Liver (tissue), 9 donors: ENCODE measurements around the gene RCBTB1. TPM values are rescaled to one million over a fixed set of nuclear protein-coding genes. Genes with fewer than 3 reads are reported as not detected.

Source experiments
- DNase-seq: peaks from one replicate; pipeline ENCODE4 v3.0.0-alpha.2; 2017; ENCODE audit warnings: low spot score
- H3K27ac ChIP-seq, 2 donors: one replicate each; pipeline ENCODE4 v1.7.0; 2013; ENCODE audit warnings: inconsistent platforms in 2 of 2, low read length in 2 of 2, control low read depth in 1 of 2, low read depth in 1 of 2, mild to moderate bottlenecking in 1 of 2
- H3K27me3 ChIP-seq, 4 donors: one replicate each; pipeline versions ENCODE4 v1.6.1 to v1.7.0; 2013; ENCODE audit warnings: low read length in 3 of 4, inconsistent platforms in 1 of 4, mild to moderate bottlenecking in 1 of 4, moderate library complexity in 1 of 4; ENCODE audit not compliant: control insufficient read depth in 4 of 4, insufficient read depth in 4 of 4
- H3K36me3 ChIP-seq, 4 donors: one replicate each; pipeline versions ENCODE4 v1.6.1 to v1.7.0; 2013; ENCODE audit warnings: low read length in 3 of 4, mild to moderate bottlenecking in 3 of 4, low read depth in 1 of 4, moderate library complexity in 1 of 4; ENCODE audit not compliant: control insufficient read depth in 4 of 4, insufficient read depth in 3 of 4
- H3K4me1 ChIP-seq, 4 donors: one replicate each; pipeline versions ENCODE4 v1.6.1 to v1.7.0; 2013; ENCODE audit warnings: low read length in 3 of 4, mild to moderate bottlenecking in 3 of 4, moderate library complexity in 1 of 4; ENCODE audit not compliant: control insufficient read depth in 4 of 4, insufficient read depth in 4 of 4
- H3K4me3 ChIP-seq, 3 donors: one replicate each; pipeline versions ENCODE4 v1.6.1 to v1.7.0; 2013; ENCODE audit warnings: low read length in 3 of 3, control low read depth in 1 of 3, low read depth in 1 of 3, mild to moderate bottlenecking in 1 of 3
- H3K9ac ChIP-seq, 2 donors: one replicate each; pipeline ENCODE4 v1.7.0; 2013; ENCODE audit warnings: low read length in 2 of 2, mild to moderate bottlenecking in 2 of 2, moderate library complexity in 2 of 2, control low read depth in 1 of 2, low read depth in 1 of 2
- H3K9me3 ChIP-seq, 4 donors: one replicate each; pipeline versions ENCODE4 v1.6.1 to v1.7.0; 2013; ENCODE audit warnings: low read length in 3 of 4; ENCODE audit not compliant: control insufficient read depth in 4 of 4
- ATF3 ChIP-seq: IDR thresholded peaks from 2 replicates; pipeline ENCODE4 v1.6.1; 2016; ENCODE audit warnings: antibody characterized with exemption
- CTCF ChIP-seq: fragments of 150-350 bp; IDR thresholded peaks from 2 replicates; pipeline ENCODE4 v1.5.1; 2017; ENCODE audit warnings: improper control_type of control experiment, low read depth, low read length; ENCODE audit not compliant: missing input control
- EGR1 ChIP-seq, 2 donors: IDR thresholded peaks; 2 replicates each; pipeline ENCODE4 v1.6.1; 2016 to 2018; ENCODE audit warnings: antibody characterized with exemption in 2 of 2, low read depth in 2 of 2
- FOXA1 ChIP-seq: IDR thresholded peaks from 2 replicates; pipeline ENCODE4 v1.6.1; 2016; ENCODE audit warnings: antibody characterized with exemption
- FOXA2 ChIP-seq: IDR thresholded peaks from 2 replicates; pipeline ENCODE4 v1.6.1; 2016; ENCODE audit warnings: antibody characterized with exemption
- GABPA ChIP-seq, 2 donors: IDR thresholded peaks in 1 of 2; conservative IDR thresholded peaks in 1 of 2; 2 replicates each; pipeline ENCODE4 v1.6.1; 2016; ENCODE audit warnings: antibody characterized with exemption in 2 of 2, mild to moderate bottlenecking in 1 of 2, moderate library complexity in 1 of 2
- HNF4A ChIP-seq, 2 donors: conservative IDR thresholded peaks; 2 replicates each; pipeline ENCODE4 v1.6.1; 2016; ENCODE audit warnings: antibody characterized with exemption in 2 of 2, mild to moderate bottlenecking in 2 of 2
- HNF4G ChIP-seq: IDR thresholded peaks from 2 replicates; pipeline ENCODE4 v1.6.1; 2016; ENCODE audit warnings: antibody characterized with exemption
- JUND ChIP-seq, 2 donors: IDR thresholded peaks; 2 replicates each; pipeline ENCODE4 v1.6.1; 2016; ENCODE audit warnings: antibody characterized with exemption in 2 of 2
- MAX ChIP-seq: IDR thresholded peaks from 2 replicates; pipeline ENCODE4 v1.6.1; 2016; ENCODE audit warnings: antibody characterized with exemption
- RAD21 ChIP-seq, 2 donors: IDR thresholded peaks; 2 replicates each; pipeline ENCODE4 v1.6.1; 2016; ENCODE audit warnings: antibody characterized with exemption in 2 of 2, mild to moderate bottlenecking in 2 of 2
- RXRA ChIP-seq, 2 donors: IDR thresholded peaks; 2 replicates each; pipeline ENCODE4 v1.6.1; 2017 to 2018; ENCODE audit warnings: antibody characterized with exemption in 2 of 2, mild to moderate bottlenecking in 1 of 2
- TAF1 ChIP-seq: conservative IDR thresholded peaks from 2 replicates; pipeline ENCODE4 v1.6.1; 2016; ENCODE audit warnings: antibody characterized with exemption, mild to moderate bottlenecking
- ZBTB33 ChIP-seq: IDR thresholded peaks from 2 replicates; pipeline ENCODE4 v1.6.1; 2016; ENCODE audit warnings: antibody characterized with exemption
- WGBS: extraction: QIAGEN DNeasy Blood & Tissue Kit; methylation state at CpG from one replicate; pipeline ENCODE4 v1.1.7; 2013; 5-methylcytosine and 5-hydroxymethylcytosine counted together
- polyA plus RNA-seq, 2 donors: library from polyadenylated mRNA; stranded (reverse) in 1 of 2; unstranded in 1 of 2; fragments of 200-250 nt in 1 of 2; fragments of >200 nt in 1 of 2; fragmentation: Nextera tagmentation in 1 of 2; extraction: Ambion mirVana in 1 of 2; gene quantifications; one replicate each; pipeline versions ENCODE4 v1.2.1 to v1.2.3, GENCODE V29; 2013 to 2015
- total RNA-seq, 2 donors: library from RNA; depleted of rRNA; stranded (reverse); fragments of >200 nt; gene quantifications; one replicate each; pipeline ENCODE4 v1.2.3, GENCODE V29; 2014
- TF ChIP-seq, protein P1 (sequence below): IDR thresholded peaks from 2 replicates; pipeline ENCODE4 v1.6.1; 2016; ENCODE audit warnings: antibody characterized with exemption, mild to moderate bottlenecking
- donor health status: healthy.
- donor health status: healthy.
- donor health status: healthy.
- donor health status: healthy.
- donor health status: healthy.

Gene RCBTB1
- total and polyA plus RNA-seq, 4 donors: 3.9 to 9.0 (median 6.5) TPM

DNA sequence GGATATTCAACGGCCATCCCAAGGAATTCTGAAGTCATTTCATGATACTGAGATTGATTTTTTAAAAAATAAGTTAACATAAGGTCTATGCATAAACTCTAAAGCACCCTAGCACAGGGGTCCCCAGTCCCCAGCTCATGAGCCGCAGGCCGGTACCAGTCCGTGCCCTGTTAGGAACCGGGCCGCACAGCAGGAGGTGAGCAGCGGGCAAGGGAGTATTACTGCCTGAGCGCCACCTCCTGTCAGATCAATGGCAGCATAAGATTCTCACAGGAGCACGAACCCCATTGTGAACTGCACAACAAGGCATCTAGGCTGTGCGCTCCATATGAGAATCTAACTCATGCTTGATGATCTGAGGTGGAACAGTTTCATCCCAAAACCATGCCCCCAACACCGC, 31.0 kb downstream of the RCBTB1 start:
- no peaks in the 10 kb centered on the region for H3K27me3 ChIP-seq
- TF ChIP-seq HNF4A (conservative IDR thresholded peaks at IDR 0.05): no peak
- TF ChIP-seq RAD21 (IDR thresholded peaks at IDR 0.05): no peak
- TF ChIP-seq, protein P1, sequence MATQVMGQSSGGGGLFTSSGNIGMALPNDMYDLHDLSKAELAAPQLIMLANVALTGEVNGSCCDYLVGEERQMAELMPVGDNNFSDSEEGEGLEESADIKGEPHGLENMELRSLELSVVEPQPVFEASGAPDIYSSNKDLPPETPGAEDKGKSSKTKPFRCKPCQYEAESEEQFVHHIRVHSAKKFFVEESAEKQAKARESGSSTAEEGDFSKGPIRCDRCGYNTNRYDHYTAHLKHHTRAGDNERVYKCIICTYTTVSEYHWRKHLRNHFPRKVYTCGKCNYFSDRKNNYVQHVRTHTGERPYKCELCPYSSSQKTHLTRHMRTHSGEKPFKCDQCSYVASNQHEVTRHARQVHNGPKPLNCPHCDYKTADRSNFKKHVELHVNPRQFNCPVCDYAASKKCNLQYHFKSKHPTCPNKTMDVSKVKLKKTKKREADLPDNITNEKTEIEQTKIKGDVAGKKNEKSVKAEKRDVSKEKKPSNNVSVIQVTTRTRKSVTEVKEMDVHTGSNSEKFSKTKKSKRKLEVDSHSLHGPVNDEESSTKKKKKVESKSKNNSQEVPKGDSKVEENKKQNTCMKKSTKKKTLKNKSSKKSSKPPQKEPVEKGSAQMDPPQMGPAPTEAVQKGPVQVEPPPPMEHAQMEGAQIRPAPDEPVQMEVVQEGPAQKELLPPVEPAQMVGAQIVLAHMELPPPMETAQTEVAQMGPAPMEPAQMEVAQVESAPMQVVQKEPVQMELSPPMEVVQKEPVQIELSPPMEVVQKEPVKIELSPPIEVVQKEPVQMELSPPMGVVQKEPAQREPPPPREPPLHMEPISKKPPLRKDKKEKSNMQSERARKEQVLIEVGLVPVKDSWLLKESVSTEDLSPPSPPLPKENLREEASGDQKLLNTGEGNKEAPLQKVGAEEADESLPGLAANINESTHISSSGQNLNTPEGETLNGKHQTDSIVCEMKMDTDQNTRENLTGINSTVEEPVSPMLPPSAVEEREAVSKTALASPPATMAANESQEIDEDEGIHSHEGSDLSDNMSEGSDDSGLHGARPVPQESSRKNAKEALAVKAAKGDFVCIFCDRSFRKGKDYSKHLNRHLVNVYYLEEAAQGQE: no peak
- TF ChIP-seq MAX: no peak
- TF ChIP-seq FOXA2: no peak
- no peak for TF ChIP-seq EGR1 (IDR thresholded peaks at IDR 0.05; ENCODE audit: low read depth in 2 of 2)
- no peak for TF ChIP-seq CTCF
- TF ChIP-seq ATF3: no peak
- no peak for TF ChIP-seq HNF4G
- TF ChIP-seq TAF1: no peak
- no peak for TF ChIP-seq FOXA1
- no peak for TF ChIP-seq ZBTB33
- no peak overlapping the region for H3K9ac ChIP-seq
- H3K27ac ChIP-seq: no peak overlapping the region
- no peak for DNase-seq
- no peaks in the 10 kb centered on the region for H3K4me1 ChIP-seq
- H3K9me3 ChIP-seq: no peaks in the 10 kb centered on the region
- peaks cover 2 to 7% (median 4%) of the 10 kb centered on the region in 4 donors for H3K36me3 ChIP-seq
- H3K4me3 ChIP-seq: no peak overlapping the region
- 88% methylated on average over 11 of the region's 11 CpGs for WGBS

DNA sequence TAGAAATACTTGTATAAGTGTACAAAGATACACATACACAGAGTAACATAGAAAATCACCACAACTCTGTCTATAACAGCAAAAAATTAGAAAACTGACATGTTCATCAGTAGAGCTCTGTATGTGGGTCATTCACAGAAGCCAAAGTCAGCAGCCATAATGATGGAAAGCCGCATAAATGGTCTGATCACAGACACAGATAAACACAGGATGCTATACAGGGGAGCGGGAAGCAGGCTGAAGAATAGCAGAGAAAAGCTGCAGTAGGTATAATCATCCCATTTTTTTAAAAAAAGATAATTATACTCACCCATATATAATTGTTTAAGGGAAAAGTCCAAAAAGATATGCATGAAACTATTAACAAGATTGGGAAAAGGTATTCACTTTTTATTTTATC, 31.5 kb downstream of the RCBTB1 start:
- Histone ChIP-seq H3K4me3 (no peak overlapping the region), H3K9ac (no peak overlapping the region), H3K27me3 (no peaks in the 10 kb centered on the region), H3K4me1 (no peaks in the 10 kb centered on the region), H3K36me3 (peaks cover 2 to 4% (median 3%) of the 10 kb centered on the region in 4 donors), H3K27ac (no peak overlapping the region), H3K9me3 (no peaks in the 10 kb centered on the region)
- no peak for DNase-seq
- WGBS: 94% methylated on average over 2 of the region's 2 CpGs
- no peak for TF ChIP-seq JUND (IDR thresholded peaks at IDR 0.05)
- TF ChIP-seq GABPA (IDR thresholded peaks at IDR 0.05 in 1 of 2, conservative IDR thresholded peaks at IDR 0.05 in 1 of 2): no peak
- TF ChIP-seq EGR1 (IDR thresholded peaks at IDR 0.05; ENCODE audit: low read depth in 2 of 2): no peak
- no peak for TF ChIP-seq HNF4G
- TF ChIP-seq RAD21 (IDR thresholded peaks at IDR 0.05): no peak
- no peak for TF ChIP-seq MAX
- TF ChIP-seq HNF4A (conservative IDR thresholded peaks at IDR 0.05): no peak
- TF ChIP-seq ATF3: no peak
- no peak for TF ChIP-seq CTCF
- no peak for TF ChIP-seq ZBTB33
- no peak for TF ChIP-seq RXRA (IDR thresholded peaks at IDR 0.05)
